ENCODE results near the gene MYBPC2.

MYBPC2 gene

DNA sequence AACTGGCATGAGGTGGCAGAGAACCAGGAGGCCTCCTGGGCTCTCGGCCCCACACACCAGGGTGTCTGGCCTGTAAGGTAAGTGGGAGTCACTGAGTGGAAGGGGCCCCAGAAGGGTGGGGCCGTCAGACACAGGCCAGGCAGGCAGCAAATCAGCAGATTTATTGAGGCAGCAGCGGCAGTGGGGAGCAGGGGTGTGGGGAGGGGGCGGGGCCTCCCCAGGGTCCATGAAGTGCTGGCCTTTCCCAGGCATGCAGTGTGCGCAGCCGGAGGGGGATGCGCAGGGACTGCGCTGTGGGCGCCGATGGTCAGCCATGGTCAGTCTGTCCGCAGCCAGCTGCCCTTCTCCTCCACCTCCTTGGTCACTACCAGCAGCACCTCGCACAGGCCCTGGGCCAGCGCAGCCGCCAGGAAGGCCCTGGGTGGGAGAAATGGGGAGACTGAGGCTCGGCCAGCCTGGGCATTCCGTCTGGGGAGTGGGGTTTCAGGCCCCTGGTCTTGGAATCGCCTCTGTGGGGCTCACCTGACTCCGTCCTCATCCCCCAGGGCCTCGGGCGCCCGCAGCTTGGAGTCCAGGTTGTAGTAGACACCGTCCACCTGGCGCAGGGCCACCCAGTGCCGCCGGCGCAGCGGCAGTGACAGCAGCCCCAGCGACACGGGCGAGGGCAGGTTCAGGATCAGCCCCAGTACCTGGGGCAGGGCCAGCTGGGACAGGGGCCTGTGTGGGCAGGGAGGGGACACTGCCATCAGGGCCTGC lies 73.3 kb downstream of the MYBPC2 start:
- no peak for DNase-seq

DNA sequence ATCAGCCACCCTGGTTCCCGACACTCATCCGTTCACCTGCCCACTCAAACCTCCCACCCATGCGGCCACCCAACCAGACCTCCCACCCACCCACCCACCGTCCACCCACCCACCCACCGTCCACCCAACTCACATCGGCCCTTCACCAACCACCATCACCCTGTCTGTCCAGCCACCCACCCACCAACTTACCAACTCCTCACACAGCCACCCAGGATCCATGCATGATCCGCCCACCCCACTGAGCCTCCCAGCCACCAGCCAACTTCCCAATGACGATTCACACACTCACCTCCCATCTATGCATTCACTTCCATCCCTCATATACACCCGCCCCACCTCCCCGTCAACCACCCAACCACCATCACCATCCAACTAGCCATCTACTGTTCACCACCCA lies 74.0 kb downstream of the MYBPC2 start:
- DNase-seq: no peak

DNA sequence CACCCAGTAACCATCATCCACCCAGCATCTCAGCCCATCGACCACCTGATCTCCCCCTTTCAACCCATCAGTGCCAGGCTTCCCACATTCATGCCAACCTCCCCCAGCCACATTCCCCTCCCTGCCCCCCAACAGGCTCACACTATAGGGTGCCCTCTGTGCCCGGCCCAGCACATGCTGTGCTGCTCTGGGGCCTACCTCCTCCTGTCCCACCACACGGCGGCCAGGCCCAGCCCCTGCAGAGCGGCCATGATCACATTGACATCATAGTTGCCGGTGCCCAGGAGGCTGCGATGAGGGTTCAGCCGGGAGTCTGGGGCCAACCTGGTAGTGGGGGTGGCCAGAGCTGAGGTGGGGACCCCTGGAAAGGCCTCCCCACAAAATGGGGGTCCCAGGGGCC lies 74.7 kb downstream of the MYBPC2 start:
- DNase-seq: no peak

DNA sequence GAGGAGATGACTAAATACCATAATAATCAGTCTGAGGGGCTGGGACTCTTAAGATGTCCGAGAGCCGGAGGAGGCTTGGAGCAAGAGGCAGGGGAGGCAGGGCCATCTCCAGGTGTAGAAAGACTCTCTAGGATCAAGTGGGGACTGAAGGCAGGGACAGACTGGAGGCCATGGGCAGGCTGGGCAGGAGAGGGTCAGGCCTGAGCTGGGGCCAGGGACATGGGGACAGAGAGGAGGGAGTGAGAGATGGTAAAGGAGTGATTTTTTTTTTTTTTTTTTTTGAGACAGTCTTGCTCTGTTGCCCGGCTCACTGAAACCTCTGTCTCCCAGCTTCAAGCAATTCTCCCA lies 76.1 kb downstream of the MYBPC2 start:
- no peak for DNase-seq

DNA sequence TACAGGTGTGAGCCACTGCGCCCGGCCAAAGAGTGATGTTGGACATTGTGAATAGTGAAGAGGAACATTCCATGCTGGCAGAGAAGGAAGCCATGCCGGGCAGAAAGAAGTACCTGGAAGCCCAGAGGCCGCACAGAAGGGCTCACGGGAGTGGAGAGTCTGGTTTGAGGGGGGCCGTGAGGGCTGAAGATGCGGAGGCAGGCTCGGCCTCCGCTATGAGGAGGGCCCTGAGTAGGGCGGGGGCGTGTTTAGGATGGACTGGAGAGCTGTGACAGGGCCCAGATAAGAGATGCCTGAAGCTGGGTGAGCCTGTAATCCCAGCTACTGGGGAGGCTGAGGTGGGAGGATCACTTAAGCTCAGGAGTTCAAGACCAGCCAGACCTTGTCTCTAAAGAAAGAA lies 76.7 kb downstream of the MYBPC2 start:
- no peak for DNase-seq

DNA sequence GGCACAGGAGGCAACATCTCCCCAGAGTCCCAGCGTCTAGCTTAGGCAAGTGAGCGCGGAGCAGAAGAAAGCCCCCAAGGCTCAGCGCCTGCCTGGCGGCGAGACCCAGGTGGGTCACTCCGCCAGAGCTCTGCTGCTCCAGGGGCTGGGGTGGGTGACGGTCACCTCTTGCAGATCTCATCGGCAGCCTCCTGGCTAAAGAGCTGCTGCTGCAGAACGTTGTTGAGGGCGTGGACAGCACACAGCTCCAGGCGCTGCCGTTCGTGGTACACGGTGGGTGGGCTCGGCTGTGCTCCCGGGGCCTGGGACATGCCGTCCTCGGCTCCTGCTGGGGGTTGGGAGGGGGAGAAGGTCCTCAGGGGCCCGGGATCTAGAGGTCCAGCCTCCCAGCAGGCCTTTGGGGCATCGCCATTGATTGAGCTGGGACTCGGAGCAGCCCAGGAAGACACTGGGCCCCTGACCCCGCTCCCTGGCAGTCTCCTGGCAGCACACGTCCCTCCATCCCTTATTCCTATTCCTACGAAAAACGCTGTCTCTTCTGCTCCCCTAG lies 77.5 kb downstream of the MYBPC2 start:
- DNase-seq: no peak

DNA sequence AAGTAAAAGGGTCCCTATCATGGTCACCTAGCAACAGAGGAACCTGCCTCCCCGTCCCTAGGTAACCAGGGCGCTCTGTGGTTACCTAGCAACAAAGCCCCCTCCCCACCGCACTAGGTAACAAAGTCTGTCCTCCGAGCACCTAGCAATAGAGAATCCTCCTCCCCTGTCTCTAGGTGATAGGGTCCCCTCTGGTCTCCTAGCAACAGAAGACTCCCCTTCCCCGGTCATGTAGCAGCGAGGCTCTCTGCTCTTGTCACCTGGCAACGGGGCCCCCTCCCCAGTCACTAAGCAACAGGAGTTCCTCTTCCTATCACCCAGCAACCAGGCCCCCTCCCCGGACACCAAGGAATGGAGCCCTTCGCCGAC lies 78.0 kb downstream of the MYBPC2 start:
- no peak for DNase-seq

DNA sequence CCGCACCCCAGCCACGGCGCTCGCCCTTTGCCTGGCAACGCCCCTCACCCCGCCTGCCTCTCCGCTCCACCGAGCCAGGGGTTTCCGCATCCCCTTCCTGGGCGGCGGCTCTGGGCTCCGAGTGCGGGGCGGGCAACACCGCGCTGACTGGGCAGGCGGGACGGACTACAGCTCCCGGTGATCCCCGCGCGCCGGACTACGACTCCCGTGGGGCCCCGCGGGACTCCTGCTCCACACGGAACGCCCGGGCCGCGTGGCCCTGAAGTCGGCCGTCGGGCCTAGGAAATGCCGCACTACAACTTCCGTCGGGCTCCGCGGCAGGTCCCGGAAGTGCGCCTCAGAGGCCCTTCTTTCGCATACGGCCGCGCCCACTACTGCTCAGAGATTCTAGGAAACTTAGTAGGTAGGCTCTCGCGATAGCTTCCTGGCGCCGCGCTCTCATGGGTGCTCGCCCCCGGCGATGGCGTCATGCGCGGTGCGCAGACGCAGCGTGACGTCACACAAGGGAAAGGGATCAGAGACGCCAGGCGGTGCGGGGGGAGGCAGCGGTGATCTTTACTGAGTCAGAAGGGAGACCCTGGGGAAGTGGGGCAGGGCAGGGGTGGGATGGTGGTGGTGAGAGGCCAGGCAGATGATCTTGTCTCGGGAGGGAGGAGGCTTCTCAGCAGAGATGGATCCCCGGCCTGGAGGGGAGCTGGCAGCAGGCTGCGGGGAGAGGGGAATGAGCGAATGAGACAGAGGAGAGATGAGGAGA lies 78.6 kb downstream of the MYBPC2 start, which contains the start of gene JOSD2:
Gene JOSD2, minus strand, starts transcription at position 123 of the 754 bp plus-strand sequence. CDS start 760 bp downstream, outside the sequence.
- DNase-seq: peak; percentile 98

DNA sequence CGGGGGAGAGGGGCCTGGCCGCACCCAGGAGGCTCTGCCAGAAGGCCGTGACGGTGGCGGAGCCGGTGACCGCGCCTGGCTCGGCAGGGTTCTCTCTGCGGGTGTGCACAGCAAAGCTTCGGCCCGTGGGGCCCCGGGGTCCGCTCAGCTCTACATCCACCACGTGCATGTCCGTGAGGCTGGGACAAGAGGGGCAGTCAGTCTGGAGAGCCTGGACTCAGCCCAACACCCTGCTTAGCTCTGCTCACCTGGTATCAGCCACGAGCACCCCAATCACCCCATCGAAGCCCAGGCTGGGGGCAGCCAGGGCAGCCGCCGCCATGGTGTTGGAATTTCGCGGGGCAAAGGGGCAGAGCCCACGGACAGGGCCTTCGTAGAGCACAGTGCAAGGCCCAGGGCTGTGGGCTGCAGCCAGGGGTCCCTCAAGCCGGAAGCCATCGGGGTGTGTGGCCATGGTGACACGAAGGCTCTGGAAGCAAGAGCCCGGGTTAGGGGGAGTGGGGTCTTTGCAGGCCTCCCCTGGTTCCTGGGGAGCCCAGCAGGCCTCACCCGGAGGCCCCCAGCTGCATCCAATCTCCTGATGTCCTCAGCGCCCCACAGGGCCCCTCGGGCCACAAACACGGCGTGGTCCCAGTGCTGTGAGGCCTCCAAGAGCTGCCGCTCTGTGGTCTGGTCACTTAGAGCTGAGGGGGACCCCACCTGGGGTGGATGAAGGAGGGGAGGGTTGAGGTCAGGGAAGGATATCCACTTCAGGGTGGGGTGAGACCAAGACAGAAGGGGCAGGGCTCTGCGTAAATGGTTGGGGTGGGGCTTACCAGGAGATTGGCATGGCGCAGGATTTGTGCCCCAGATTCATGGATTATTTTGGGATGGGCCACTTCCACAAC lies 79.7 kb downstream of the MYBPC2 start:
- no peak for DNase-seq

DNA sequence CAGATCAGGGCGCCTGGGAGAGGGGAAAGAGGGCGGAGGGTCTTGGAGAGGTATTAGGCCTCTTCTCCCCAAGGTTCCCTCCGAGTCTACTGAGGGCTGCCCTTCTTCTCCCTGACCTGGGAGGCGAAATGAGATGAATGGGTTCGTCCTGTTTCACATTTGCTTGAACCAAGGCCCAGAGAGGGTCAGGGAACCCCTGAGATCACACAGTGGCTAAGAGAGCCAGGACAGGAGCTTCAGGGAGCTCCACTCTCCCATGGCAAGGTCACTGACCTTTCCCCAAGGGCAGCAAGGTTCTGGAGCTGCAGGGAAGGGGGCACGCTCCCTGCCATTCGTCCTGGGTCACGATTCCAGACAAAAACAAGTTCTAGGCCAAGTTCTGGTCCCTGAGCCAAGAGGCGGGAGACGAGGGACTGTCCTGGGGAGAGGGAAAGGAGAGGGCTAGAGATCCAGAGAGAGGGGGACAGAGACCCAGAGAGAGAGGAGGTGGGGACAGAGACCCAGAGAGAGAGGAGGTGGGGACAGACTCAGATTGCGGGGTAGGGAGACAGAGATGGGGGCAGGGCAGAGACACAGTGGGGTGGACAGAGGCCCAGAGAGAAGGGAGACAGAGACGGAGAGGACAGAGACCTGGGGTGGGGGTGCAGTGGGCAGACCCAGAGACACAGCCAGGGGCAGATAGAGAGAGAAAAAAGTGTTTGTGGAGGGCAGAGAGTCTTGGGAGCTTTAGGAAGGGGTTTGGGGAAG lies 80.5 kb downstream of the MYBPC2 start:
- no peak for DNase-seq

DNA sequence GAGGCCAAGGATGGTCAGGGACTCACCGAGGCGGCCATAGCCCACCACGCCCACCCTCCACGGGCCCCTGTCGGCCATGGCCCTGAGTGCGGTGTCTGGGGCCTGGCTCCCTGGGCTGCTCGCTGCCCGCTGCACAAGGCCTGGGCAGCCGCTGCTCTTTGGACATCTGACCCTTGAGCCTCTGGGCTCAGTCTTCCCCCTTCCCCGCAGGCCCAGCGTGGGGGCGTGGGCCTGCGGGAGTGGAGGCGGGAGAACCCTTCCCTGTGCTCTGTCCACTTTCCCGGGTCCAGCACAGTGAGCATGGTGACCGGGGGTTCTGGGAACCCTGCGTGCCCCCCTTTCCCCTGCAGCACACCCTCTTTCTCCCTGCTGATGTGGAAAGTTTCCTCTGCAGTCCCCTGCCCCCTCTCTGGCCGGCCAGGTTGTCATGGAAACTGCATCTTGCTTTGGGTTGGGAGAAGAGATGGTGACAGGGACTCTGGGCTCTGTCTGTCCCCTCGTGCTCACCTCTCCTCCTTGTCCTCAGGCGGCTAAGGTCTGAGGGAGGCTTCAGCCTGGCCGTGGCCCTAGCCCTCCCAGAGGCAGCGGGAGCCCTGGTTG lies 81.2 kb downstream of the MYBPC2 start, which contains the start of gene ASPDH:
Gene ASPDH, minus strand, starts transcription at position 168 of the 600 bp plus-strand sequence. Its CDS starts 90 bp downstream, at position 78.
- DNase-seq: no peak

DNA sequence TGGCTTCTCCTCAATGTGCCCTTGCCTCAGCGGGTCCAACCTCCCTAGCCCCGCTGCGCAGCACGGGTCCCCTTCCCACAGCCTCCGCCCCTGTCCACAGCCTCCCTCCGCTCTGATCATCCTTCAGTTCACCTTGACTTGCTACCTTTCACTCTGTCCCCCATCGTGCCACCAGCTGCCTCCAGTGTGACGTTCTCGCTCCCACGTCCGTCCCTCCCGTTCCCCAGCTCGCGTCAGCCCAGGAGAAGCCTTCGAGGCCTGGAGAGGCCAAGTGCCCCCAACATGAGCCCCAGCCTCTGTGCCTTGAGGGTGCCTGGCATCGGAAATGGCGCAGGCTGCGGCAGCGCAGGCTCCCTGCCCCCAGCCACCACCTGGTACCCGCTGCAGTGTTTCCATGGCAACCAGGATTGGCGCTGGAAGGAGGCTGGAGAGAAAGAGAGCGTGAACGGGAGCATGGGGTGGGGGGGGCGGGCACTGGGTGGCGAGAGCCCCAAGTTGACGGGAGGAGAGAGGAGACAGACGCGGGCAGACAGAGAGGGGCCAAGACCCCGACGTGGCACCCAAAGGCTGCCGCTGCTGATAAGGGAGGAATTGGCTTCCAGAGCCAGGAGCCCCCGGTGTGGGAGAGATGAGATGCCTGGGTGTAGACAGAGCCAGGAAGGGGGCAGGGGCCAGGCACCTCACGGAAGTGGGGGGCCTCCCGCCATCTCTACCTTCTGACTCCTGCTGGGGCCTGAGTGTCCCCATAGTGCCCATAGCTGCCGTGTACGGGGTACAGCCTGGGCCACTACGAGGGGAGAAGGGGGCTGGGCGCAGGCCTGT lies 81.9 kb downstream of the MYBPC2 start:
- DNase-seq: no peak

DNA sequence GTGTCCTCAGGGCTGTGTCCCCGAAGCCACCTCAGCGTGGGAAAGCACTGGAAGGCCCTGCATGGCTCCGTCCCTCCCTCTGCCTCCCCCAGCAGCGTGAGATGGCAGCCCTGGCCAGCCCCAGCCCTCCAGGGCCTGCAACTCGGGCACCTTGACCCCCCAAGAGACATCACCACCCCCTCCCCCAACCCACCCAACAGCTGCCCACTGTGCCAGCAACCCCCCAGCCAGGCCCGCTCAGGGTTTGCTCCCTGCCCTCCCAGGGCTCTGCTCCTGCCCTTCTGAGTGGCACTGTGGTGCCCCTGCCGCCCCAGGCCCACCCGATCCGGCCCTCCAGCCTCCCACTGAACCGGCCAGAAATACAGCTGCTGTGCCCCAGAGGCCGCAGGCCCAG lies 82.5 kb downstream of the MYBPC2 start:
- no peak for DNase-seq

All from activated CD4-positive, alpha-beta T cell treated with anti-CD3 and anti-CD28 coated beads, Interleukin-2, amount 50 U/mL, for 16 hours (primary cell).